HepG2 (cell line): Measurements from ENCODE around the gene LRP1-AS. TPM values are rescaled to one million over a fixed set of nuclear protein-coding genes. Genes with fewer than 3 reads are reported as not detected.
A peak's percentile ranks its signal among the peaks of the same experiment; 100 is the strongest.

Source experiments
- CREM ChIP-seq, 2 experiments: sonication (generic) in 1 of 2; formaldehyde crosslinking in 1 of 2; IDR thresholded peaks; 2 replicates each; pipeline versions ENCODE4 v1.4.0 to v1.6.1; 2016 to 2020; ENCODE audit warnings: antibody characterized with exemption in 1 of 2, mild to moderate bottlenecking in 1 of 2, missing genetic modification reagents in 1 of 2
- IRX3 ChIP-seq: sonication (generic); formaldehyde crosslinking; IDR thresholded peaks from 2 replicates; pipeline ENCODE4 v1.8.1; 2023; ENCODE audit warnings: mild to moderate bottlenecking, low read depth, missing genetic modification reagents, borderline replicate concordance
- KLF9 ChIP-seq: IDR thresholded peaks from 2 replicates; pipeline ENCODE4 v1.6.1; 2016; ENCODE audit warnings: low read depth
- PAWR ChIP-seq: sonication (generic); formaldehyde crosslinking; IDR thresholded peaks from 2 replicates; pipeline ENCODE4 v1.4.0; 2020; ENCODE audit warnings: missing genetic modification reagents, mild to moderate bottlenecking, borderline replicate concordance
- POGK ChIP-seq: sonication (generic); formaldehyde crosslinking; conservative IDR thresholded peaks from 2 replicates; pipeline ENCODE4 v1.8.0; 2022; ENCODE audit warnings: mild to moderate bottlenecking, moderate library complexity, missing genetic modification reagents
- SIN3B ChIP-seq: fragments of 150-350 bp; IDR thresholded peaks from 2 replicates; pipeline ENCODE4 v1.6.1; 2014; ENCODE audit warnings: low read length
- SP4 ChIP-seq: sonication (generic); formaldehyde crosslinking; IDR thresholded peaks from 2 replicates; pipeline ENCODE4 v1.8.1; 2023; ENCODE audit warnings: mild to moderate bottlenecking, missing genetic modification reagents
- THRA ChIP-seq: sonication (generic); formaldehyde crosslinking; IDR thresholded peaks from 2 replicates; pipeline ENCODE4 v1.4.0; 2020; ENCODE audit warnings: missing genetic modification reagents, borderline replicate concordance
- ZBTB1 ChIP-seq: sonication (generic); formaldehyde crosslinking; IDR thresholded peaks from 2 replicates; pipeline ENCODE4 v1.4.0; 2020; ENCODE audit warnings: missing genetic modification reagents, borderline replicate concordance
- ZFP41 ChIP-seq: sonication (generic); formaldehyde crosslinking; IDR thresholded peaks from 2 replicates; pipeline ENCODE4 v1.4.0; 2020; ENCODE audit warnings: mild to moderate bottlenecking, missing genetic modification reagents, borderline replicate concordance
- ZNF552 ChIP-seq: sonication (generic); formaldehyde crosslinking; IDR thresholded peaks from 2 replicates; pipeline ENCODE4 v1.9.0; 2022; ENCODE audit warnings: missing genetic modification reagents, mild to moderate bottlenecking, borderline replicate concordance
- ZNF605 ChIP-seq: sonication (generic); formaldehyde crosslinking; IDR thresholded peaks from 2 replicates; pipeline ENCODE4 v1.8.0; 2022; ENCODE audit warnings: mild to moderate bottlenecking, missing genetic modification reagents
- ZSCAN20 ChIP-seq: sonication (generic); formaldehyde crosslinking; IDR thresholded peaks from 2 replicates; pipeline ENCODE4 v1.4.0; 2020; ENCODE audit warnings: missing genetic modification reagents, mild to moderate bottlenecking, borderline replicate concordance
- ZSCAN31 ChIP-seq: sonication (generic); formaldehyde crosslinking; IDR thresholded peaks from 2 replicates; pipeline ENCODE4 v1.5.0; 2020; ENCODE audit warnings: low read depth, mild to moderate bottlenecking, missing genetic modification reagents
- polyA plus RNA-seq, 8 experiments: library from polyadenylated mRNA; depleted of rRNA in 3 of 8; stranded (reverse) in 7 of 8; unstranded in 1 of 8; fragments of >200 nt; fragmentation: Illumina TruSeq in 4 of 8; extraction: Trizol in 4 of 8; gene quantifications; 2 replicates each; pipeline versions ENCODE4 v1.2.1 to v1.2.3, GENCODE V29; 2011 to 2016; ENCODE audit warnings: low read depth in 4 of 8, missing spikeins in 1 of 8, mixed read lengths in 1 of 8; ENCODE audit not compliant: insufficient read depth in 1 of 8
- total RNA-seq, 5 experiments: library from RNA; depleted of rRNA; stranded (reverse); fragments of >200 nt; fragmentation: Illumina TruSeq; extraction: Trizol; gene quantifications; 2 replicates each; pipeline ENCODE4 v1.2.3, GENCODE V29; 2016; ENCODE audit warnings: low read depth in 1 of 5
- TF ChIP-seq, protein P1 (sequence below): sonication (generic); formaldehyde crosslinking; conservative IDR thresholded peaks from 2 replicates; pipeline ENCODE4 v1.4.0; 2020; ENCODE audit warnings: missing genetic modification reagents
- TF ChIP-seq, protein P2 (sequence below): IDR thresholded peaks from 2 replicates; pipeline ENCODE4 v1.6.1; 2012; ENCODE audit warnings: inconsistent platforms
- TF ChIP-seq, protein P3 (sequence below): IDR thresholded peaks from 2 replicates; pipeline ENCODE4 v1.6.1; 2016; ENCODE audit warnings: mild to moderate bottlenecking
- TF ChIP-seq, protein P4 (sequence below): sonication (generic); formaldehyde crosslinking; IDR thresholded peaks from 2 replicates; pipeline ENCODE4 v1.5.1; 2020; ENCODE audit warnings: missing genetic modification reagents, mild to moderate bottlenecking, borderline replicate concordance

The LRP1-AS gene
- total and polyA plus RNA-seq, 2 of the 13 experiments (the other 11 are each of a cell fraction or from before 2014, with no cell fraction given), result 0.20 TPM; not detected in 1

DNA sequence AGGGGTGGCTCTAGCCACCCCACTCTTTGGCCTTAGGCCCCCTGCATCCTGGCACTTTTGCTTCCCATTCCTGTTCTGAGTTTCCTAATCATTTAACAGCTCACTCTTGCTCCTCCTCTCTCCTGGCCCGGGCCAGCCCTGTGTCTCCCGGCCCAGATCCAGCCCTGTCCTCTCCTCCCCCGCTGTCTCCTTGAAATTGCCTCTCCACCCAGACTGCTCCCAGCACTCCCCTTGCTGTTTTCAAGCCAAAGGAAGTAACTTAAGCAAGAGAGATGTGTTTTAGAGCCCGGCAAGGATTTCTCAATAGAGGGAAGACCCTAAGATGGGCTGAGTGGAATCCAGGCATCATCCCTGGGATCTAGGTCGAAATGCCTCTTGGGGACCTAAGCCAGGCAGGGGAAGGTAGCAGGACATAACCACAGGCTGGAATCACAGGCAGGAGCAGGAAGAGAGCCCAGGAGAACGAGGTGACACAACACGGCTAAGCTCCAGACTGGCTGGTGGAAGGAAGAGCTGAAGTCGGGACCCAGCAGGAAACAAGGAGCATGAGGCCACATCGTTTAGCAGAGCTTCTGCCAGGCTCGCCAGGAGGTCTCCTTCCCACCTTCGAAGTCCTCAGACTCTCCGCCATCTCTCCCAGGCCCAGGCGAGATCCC, 2.0 kb upstream of the LRP1-AS start (continued):
- TF ChIP-seq, protein P1, sequence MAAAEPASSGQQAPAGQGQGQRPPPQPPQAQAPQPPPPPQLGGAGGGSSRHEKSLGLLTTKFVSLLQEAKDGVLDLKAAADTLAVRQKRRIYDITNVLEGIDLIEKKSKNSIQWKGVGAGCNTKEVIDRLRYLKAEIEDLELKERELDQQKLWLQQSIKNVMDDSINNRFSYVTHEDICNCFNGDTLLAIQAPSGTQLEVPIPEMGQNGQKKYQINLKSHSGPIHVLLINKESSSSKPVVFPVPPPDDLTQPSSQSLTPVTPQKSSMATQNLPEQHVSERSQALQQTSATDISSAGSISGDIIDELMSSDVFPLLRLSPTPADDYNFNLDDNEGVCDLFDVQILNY (CRISPR knock-in tag), result no peak
- TF ChIP-seq, protein P2, sequence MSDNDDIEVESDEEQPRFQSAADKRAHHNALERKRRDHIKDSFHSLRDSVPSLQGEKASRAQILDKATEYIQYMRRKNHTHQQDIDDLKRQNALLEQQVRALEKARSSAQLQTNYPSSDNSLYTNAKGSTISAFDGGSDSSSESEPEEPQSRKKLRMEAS, result 0 out of 2 replicates have a peak, but pooled peaks have one; percentile 26
- TF ChIP-seq POGK (CRISPR knock-in tag), result no peak
- TF ChIP-seq ZSCAN31 (CRISPR knock-in tag), result peak; percentile 41; the same call in 1 of the 2 replicates
- TF ChIP-seq ZFP41 (CRISPR knock-in tag), result no peak
- no peak for TF ChIP-seq SP4
- TF ChIP-seq ZNF605 (CRISPR knock-in tag), result peak; percentile 57; the same call in 1 of the 2 replicates
- TF ChIP-seq ZSCAN20 (CRISPR knock-in tag), result no peak
- TF ChIP-seq THRA, result no peak
- no peak for TF ChIP-seq ZBTB1 (CRISPR knock-in tag)
- TF ChIP-seq, protein P3, sequence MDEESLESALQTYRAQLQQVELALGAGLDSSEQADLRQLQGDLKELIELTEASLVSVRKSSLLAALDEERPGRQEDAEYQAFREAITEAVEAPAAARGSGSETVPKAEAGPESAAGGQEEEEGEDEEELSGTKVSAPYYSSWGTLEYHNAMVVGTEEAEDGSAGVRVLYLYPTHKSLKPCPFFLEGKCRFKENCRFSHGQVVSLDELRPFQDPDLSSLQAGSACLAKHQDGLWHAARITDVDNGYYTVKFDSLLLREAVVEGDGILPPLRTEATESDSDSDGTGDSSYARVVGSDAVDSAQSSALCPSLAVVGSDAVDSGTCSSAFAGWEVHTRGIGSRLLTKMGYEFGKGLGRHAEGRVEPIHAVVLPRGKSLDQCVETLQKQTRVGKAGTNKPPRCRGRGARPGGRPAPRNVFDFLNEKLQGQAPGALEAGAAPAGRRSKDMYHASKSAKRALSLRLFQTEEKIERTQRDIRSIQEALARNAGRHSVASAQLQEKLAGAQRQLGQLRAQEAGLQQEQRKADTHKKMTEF, result no peak
- no peak for TF ChIP-seq PAWR (CRISPR knock-in tag)
- TF ChIP-seq IRX3 (CRISPR knock-in tag), result no peak
- peak; percentile 32 for TF ChIP-seq CREM (IDR thresholded peaks at IDR 0.05)
- TF ChIP-seq CREM (CRISPR knock-in tag; IDR thresholded peaks at IDR 0.05), result no peak
- no peak for TF ChIP-seq ZNF552 (CRISPR knock-in tag)
- TF ChIP-seq, protein P4, sequence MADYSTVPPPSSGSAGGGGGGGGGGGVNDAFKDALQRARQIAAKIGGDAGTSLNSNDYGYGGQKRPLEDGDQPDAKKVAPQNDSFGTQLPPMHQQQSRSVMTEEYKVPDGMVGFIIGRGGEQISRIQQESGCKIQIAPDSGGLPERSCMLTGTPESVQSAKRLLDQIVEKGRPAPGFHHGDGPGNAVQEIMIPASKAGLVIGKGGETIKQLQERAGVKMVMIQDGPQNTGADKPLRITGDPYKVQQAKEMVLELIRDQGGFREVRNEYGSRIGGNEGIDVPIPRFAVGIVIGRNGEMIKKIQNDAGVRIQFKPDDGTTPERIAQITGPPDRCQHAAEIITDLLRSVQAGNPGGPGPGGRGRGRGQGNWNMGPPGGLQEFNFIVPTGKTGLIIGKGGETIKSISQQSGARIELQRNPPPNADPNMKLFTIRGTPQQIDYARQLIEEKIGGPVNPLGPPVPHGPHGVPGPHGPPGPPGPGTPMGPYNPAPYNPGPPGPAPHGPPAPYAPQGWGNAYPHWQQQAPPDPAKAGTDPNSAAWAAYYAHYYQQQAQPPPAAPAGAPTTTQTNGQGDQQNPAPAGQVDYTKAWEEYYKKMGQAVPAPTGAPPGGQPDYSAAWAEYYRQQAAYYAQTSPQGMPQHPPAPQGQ, result no peak
- TF ChIP-seq KLF9 (CRISPR knock-in tag), result no peak
- TF ChIP-seq SIN3B, result no peak
